Measurements from ENCODE around the gene LTA.
"Not testable (repeated sequence)": the region's sequence is repeated elsewhere in the genome, so short reads cannot be mapped to it uniquely, and the experiment has no call there.

DNA sequence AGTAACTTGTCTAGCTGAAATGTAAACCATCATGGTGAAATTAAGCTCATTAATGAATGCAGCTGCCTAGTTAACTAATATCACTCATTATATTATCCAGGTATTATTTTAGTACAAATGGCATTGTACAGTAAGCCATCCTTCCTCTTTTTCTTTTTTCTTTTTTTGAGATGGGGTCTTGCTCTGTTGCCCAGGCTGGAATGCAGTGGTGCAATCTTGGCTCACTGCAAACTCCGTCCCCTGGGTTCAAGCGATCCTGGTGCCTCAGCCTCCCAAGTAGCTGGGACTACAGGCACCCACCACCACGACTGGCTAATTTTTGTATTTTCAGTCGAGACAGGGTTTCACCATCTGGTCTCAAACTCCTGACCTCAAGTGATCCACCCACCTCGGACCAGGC lies 18.6 kb downstream of the LTA start:
- TF ChIP-seq ZBTB21, GFI1B, ZFP37 (tag by site-specific recombination; IDR thresholded peaks at IDR 0.05): not testable (repeated sequence)
- TF ChIP-seq, protein P1, sequence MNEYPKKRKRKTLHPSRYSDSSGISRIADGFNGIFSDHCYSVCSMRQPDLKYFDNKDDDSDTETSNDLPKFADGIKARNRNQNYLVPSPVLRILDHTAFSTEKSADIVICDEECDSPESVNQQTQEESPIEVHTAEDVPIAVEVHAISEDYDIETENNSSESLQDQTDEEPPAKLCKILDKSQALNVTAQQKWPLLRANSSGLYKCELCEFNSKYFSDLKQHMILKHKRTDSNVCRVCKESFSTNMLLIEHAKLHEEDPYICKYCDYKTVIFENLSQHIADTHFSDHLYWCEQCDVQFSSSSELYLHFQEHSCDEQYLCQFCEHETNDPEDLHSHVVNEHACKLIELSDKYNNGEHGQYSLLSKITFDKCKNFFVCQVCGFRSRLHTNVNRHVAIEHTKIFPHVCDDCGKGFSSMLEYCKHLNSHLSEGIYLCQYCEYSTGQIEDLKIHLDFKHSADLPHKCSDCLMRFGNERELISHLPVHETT (tag by site-specific recombination; IDR thresholded peaks at IDR 0.05), result not testable (repeated sequence)
